CD14-positive monocyte (primary cell): ENCODE measurements around the gene NT5C3A. TPM values are rescaled to one million over a fixed set of nuclear protein-coding genes. Genes with fewer than 3 reads are reported as not detected.

Experiments used
- DNase-seq, 3 donors: peaks; one replicate each; pipeline ENCODE4 v3.0.0-alpha.2; 2011 to 2022
- H2AFZ ChIP-seq: 2 replicates; pipeline ENCODE4 v1.6.0; 2012; ENCODE audit warnings: mild to moderate bottlenecking, low read depth, low read length, inconsistent platforms; ENCODE audit not compliant: insufficient read depth, poor library complexity, severe bottlenecking
- H3K27ac ChIP-seq, 2 donors: 1 replicate in 1 of 2; 2 replicates in 1 of 2; pipeline ENCODE4 v1.5.1; 2012 to 2013; ENCODE audit warnings: low read length in 2 of 2, control low read depth in 1 of 2, inconsistent platforms in 1 of 2, low read depth in 1 of 2, mild to moderate bottlenecking in 1 of 2
- H3K27me3 ChIP-seq, 2 donors: one replicate each; pipeline versions ENCODE4 v1.6.0 to v1.6.1; 2011 to 2013; ENCODE audit warnings: low read length in 2 of 2; ENCODE audit not compliant: control insufficient read depth in 2 of 2, insufficient read depth in 2 of 2
- H3K36me3 ChIP-seq, 2 donors: replicated peaks in 1 of 2; 1 replicate in 1 of 2; 2 replicates in 1 of 2; pipeline versions ENCODE4 v1.5.1 to v1.6.1; 2012 to 2013; ENCODE audit warnings: low read length in 2 of 2, control low read depth in 1 of 2, inconsistent platforms in 1 of 2, mild to moderate bottlenecking in 1 of 2; ENCODE audit not compliant: insufficient read depth in 2 of 2, control insufficient read depth in 1 of 2
- H3K4me1 ChIP-seq, 2 donors: 1 replicate in 1 of 2; 2 replicates in 1 of 2; pipeline versions ENCODE4 v1.5.1 to v1.6.1; 2012 to 2013; ENCODE audit warnings: low read length in 2 of 2, control low read depth in 1 of 2, inconsistent platforms in 1 of 2, mild to moderate bottlenecking in 1 of 2, moderate library complexity in 1 of 2; ENCODE audit not compliant: insufficient read depth in 2 of 2, control insufficient read depth in 1 of 2
- H3K4me2 ChIP-seq: replicated peaks from 2 replicates; pipeline ENCODE3; 2012; ENCODE audit warnings: low read length, moderate library complexity, mild to moderate bottlenecking; ENCODE audit not compliant: poor library complexity, severe bottlenecking; ENCODE audit errors: extremely low read depth
- H3K4me3 ChIP-seq, 3 experiments: fragments of 200-600 bp in 1 of 3; sonication (generic) in 1 of 3; replicated peaks in 1 of 3; 1 replicate in 2 of 3; 2 replicates in 1 of 3; pipeline ENCODE4 v1.5.1; 2011 to 2013; ENCODE audit warnings: low read length in 3 of 3, mild to moderate bottlenecking in 3 of 3, control low read depth in 2 of 3, low read depth in 2 of 3, inconsistent platforms in 1 of 3, moderate library complexity in 1 of 3
- H3K79me2 ChIP-seq: 2 replicates; pipeline ENCODE4 v1.6.0; 2012; ENCODE audit warnings: mild to moderate bottlenecking, control low read depth, inconsistent platforms, low read length, moderate library complexity; ENCODE audit not compliant: insufficient read depth
- H3K9ac ChIP-seq: 2 replicates; pipeline ENCODE4 v1.6.0; 2017; ENCODE audit warnings: low read length, mild to moderate bottlenecking; ENCODE audit not compliant: insufficient read depth, poor library complexity, severe bottlenecking
- H3K9me3 ChIP-seq, 2 donors: replicated peaks in 1 of 2; 1 replicate in 1 of 2; 2 replicates in 1 of 2; pipeline versions ENCODE4 v1.5.1 to v1.6.1; 2012 to 2013; ENCODE audit warnings: low read length in 2 of 2, control low read depth in 1 of 2; ENCODE audit not compliant: control insufficient read depth in 1 of 2, insufficient read depth in 1 of 2
- H4K20me1 ChIP-seq: 2 replicates; pipeline ENCODE4 v1.6.0; 2012; ENCODE audit warnings: mild to moderate bottlenecking, low read length, control low read depth, moderate library complexity; ENCODE audit not compliant: insufficient read depth
- H3K27ac Mint-ChIP-seq, 7 donors: one replicate each; pipeline ENCODE4 v1.8.0; 2020; ENCODE audit warnings: mild to moderate bottlenecking in 7 of 7, mixed read lengths in 7 of 7, moderate library complexity in 6 of 7, inconsistent platforms in 2 of 7
- H3K27me3 Mint-ChIP-seq, 3 donors: one replicate each; pipeline ENCODE4 v1.8.0; 2021 to 2022; ENCODE audit warnings: low read depth in 3 of 3, mild to moderate bottlenecking in 3 of 3, mixed read lengths in 3 of 3, moderate library complexity in 3 of 3, inconsistent platforms in 1 of 3
- H3K36me3 Mint-ChIP-seq, 2 donors: one replicate each; pipeline ENCODE4 v1.8.0; 2020; ENCODE audit warnings: mixed read lengths in 2 of 2, inconsistent platforms in 1 of 2, mild to moderate bottlenecking in 1 of 2
- H3K4me1 Mint-ChIP-seq: one replicate; pipeline ENCODE4 v1.8.0; 2020; ENCODE audit warnings: mild to moderate bottlenecking, mixed read lengths
- H3K4me3 Mint-ChIP-seq, 2 donors: one replicate each; pipeline ENCODE4 v1.8.0; 2020; ENCODE audit warnings: mild to moderate bottlenecking in 2 of 2, mixed read lengths in 2 of 2, moderate library complexity in 1 of 2
- H3K9me3 Mint-ChIP-seq, 7 donors: one replicate each; pipeline ENCODE4 v1.8.0; 2020 to 2022; ENCODE audit warnings: mixed read lengths in 7 of 7, mild to moderate bottlenecking in 6 of 7, moderate library complexity in 6 of 7, inconsistent platforms in 2 of 7
- CTCF ChIP-seq: fragments of 200-600 bp; IDR thresholded peaks from one replicate; pipeline ENCODE4 v1.8.0; 2022; ENCODE audit warnings: antibody characterized with exemption, mild to moderate bottlenecking
- WGBS: methylation state at CpG from one replicate; pipeline ENCODE4 v1.1.5; 2013; ENCODE audit warnings: missing lambda C conversion rate; ENCODE audit not compliant: insufficient coverage; 5-methylcytosine and 5-hydroxymethylcytosine counted together
- intact Hi-C, 2 donors: fragments of 100-400 bp; cut with micrococcal nuclease; formaldehyde crosslinking; loops; one replicate each; pipeline versions ENCODE4 v1.15.0 to v1.15.1; 2023
- polyA plus RNA-seq, 3 donors: library from polyadenylated mRNA; depleted of rRNA in 1 of 3; unstranded in 2 of 3; stranded (reverse) in 1 of 3; fragments of 300-500 nt in 2 of 3; fragments of >200 nt in 1 of 3; fragmentation: Illumina TruSeq in 2 of 3; gene quantifications; 1 replicate in 2 of 3; 2 replicates in 1 of 3; pipeline ENCODE4 v1.2.3, GENCODE V29; 2012 to 2021

The NT5C3A gene
- polyA plus RNA-seq, 3 donors = 19.4 to 37.7 (median 29.5) TPM

- peaks cover 16 to 18% of the 10 kb centered on the region in 2 donors for H3K9me3 ChIP-seq
- Mint-ChIP-seq H3K27ac (no peak overlapping the region), H3K27me3 (peaks cover 0 to 3% (median 1%) of the 10 kb centered on the region in 3 donors), H3K9me3 (peaks cover 18 to 35% (median 29%) of the 10 kb centered on the region in 7 donors), H3K4me1 (peaks cover 16% of the 10 kb centered on the region), H3K36me3 (no peaks in the 10 kb centered on the region), H3K4me3 (no peak overlapping the region)
- no peak overlapping the region for H2AFZ ChIP-seq
- no peaks in the 10 kb centered on the region for H3K36me3 ChIP-seq
- H3K27me3 ChIP-seq = no peaks in the 10 kb centered on the region
- 100% methylated on average over 1 of the region's 1 CpG for WGBS
- H3K4me2 ChIP-seq = no peak overlapping the region
- TF ChIP-seq CTCF = no peak
- no peak overlapping the region for H3K9ac ChIP-seq
- peaks cover 16% of the 10 kb centered on the region for H3K79me2 ChIP-seq
- no peak overlapping the region for H3K27ac ChIP-seq
- DNase-seq = no peak
- peaks cover 12 to 20% of the 10 kb centered on the region in 2 donors for H3K4me1 ChIP-seq
- intact Hi-C loops = loop anchor here in 1 of 2 donors (10.0 kb wide), 1 partner anchor 571 kb away; the partner anchor contains the start of genes AVL9 and LSM5
- H4K20me1 ChIP-seq = peaks cover 9% of the 10 kb centered on the region
- H3K4me3 ChIP-seq = no peak overlapping the region
Measured at GRCh38 chr7:33065981-33066380, 3.4 kb upstream of the NT5C3A start.

GRCh38 chr7:33062782-33063443 is 337 bp upstream of the NT5C3A start:
- peaks cover 34% of the 10 kb centered on the region for H3K4me1 Mint-ChIP-seq
- peak overlapping the region; percentile 88 to 92 for H3K4me3 Mint-ChIP-seq
- peaks cover 0 to 4% of the 10 kb centered on the region in 2 donors for H3K9me3 ChIP-seq
- H3K27me3 Mint-ChIP-seq = peaks cover 0 to 1% (median 1%) of the 10 kb centered on the region in 3 donors
- intact Hi-C loops = loop anchor here (2.0 to 10.0 kb wide), 5 partner anchors 44 to 568 kb away; partner anchors contain the start of genes BBS9 (in 2 of the 2), KBTBD2 (in 2 of the 2), AVL9 (in 1 of the 2) and LSM5 (in 1 of the 2)
- H3K4me1 ChIP-seq = peaks cover 25 to 37% of the 10 kb centered on the region in 2 donors
- H3K27me3 ChIP-seq = no peaks in the 10 kb centered on the region
- peak overlapping the region; percentile 96 for H3K4me2 ChIP-seq
- H3K27ac ChIP-seq = peak overlapping the region; percentile 81 to 90
- H3K79me2 ChIP-seq = peaks cover 46% of the 10 kb centered on the region
- H2AFZ ChIP-seq = peak overlapping the region; percentile 97
- peak overlapping the region; percentile 88 for H3K9ac ChIP-seq
- TF ChIP-seq CTCF = no peak
- H3K36me3 Mint-ChIP-seq = peaks cover 5 to 6% of the 10 kb centered on the region in 2 donors
- H4K20me1 ChIP-seq = peaks cover 37% of the 10 kb centered on the region
- H3K27ac Mint-ChIP-seq = peak overlapping the region; percentile 84 to 94 (median 93)
- WGBS = under 1% methylated on average over 37 of the region's 50 CpGs
- peaks cover 4 to 14% (median 9%) of the 10 kb centered on the region in 7 donors for H3K9me3 Mint-ChIP-seq
- no peaks in the 10 kb centered on the region for H3K36me3 ChIP-seq
- peak; percentile 87 to 95 (median 89) for DNase-seq
- H3K4me3 ChIP-seq = peak overlapping the region; percentile 63 to 89 (median 80)
